Jurkat, Clone E6-1 (cell line): Measurements from ENCODE around the gene PLIN4.

Experiments used
- DNase-seq: peaks from one replicate; pipeline ENCODE4 v3.0.0-alpha.2; 2011; ENCODE audit warnings: low read depth, low spot score
- H3K4me3 ChIP-seq: 2 replicates; pipeline ENCODE4 v1.5.1; 2011; ENCODE audit warnings: mild to moderate bottlenecking, low read length, control low read depth, moderate library complexity

PLIN4 gene

GRCh38 chr19:4499318-4499717, 19.0 kb downstream of the PLIN4 start:
- DNase-seq, result no peak
- H3K4me3 ChIP-seq, result no peak overlapping the region

- H3K4me3 ChIP-seq, result no peak overlapping the region
- DNase-seq, result no peak
Observed at GRCh38 chr19:4498694-4499093, 19.6 kb downstream of the PLIN4 start.

GRCh38 chr19:4497770-4498389, 20.4 kb downstream of the PLIN4 start:
- H3K4me3 ChIP-seq, result no peak overlapping the region
- no peak for DNase-seq

GRCh38 chr19:4496304-4496703, 22.0 kb downstream of the PLIN4 start:
- DNase-seq, result no peak
- no peak overlapping the region for H3K4me3 ChIP-seq

GRCh38 chr19:4495471-4495870, 22.8 kb downstream of the PLIN4 start:
- DNase-seq, result no peak
- no peak overlapping the region for H3K4me3 ChIP-seq

GRCh38 chr19:4494691-4495064, 23.6 kb downstream of the PLIN4 start:
- DNase-seq, result no peak
- no peak overlapping the region for H3K4me3 ChIP-seq

- no peak overlapping the region for H3K4me3 ChIP-seq
- DNase-seq, result no peak
Observed at GRCh38 chr19:4493929-4494690, 24.2 kb downstream of the PLIN4 start.

GRCh38 chr19:4493104-4493928, 25.0 kb downstream of the PLIN4 start:
- H3K4me3 ChIP-seq, result no peak overlapping the region
- DNase-seq, result no peak

- DNase-seq, result no peak
- H3K4me3 ChIP-seq, result no peak overlapping the region
Observed at GRCh38 chr19:4492337-4493103, 25.8 kb downstream of the PLIN4 start.

- no peak overlapping the region for H3K4me3 ChIP-seq
- DNase-seq, result no peak
Observed at GRCh38 chr19:4491446-4491845, 26.8 kb downstream of the PLIN4 start.

GRCh38 chr19:4488496-4488895, 29.8 kb downstream of the PLIN4 start:
- H3K4me3 ChIP-seq, result no peak overlapping the region
- DNase-seq, result no peak

- no peak for DNase-seq
Observed at GRCh38 chr19:4487572-4487971, 30.7 kb downstream of the PLIN4 start.

GRCh38 chr19:4483385-4483784, 34.9 kb downstream of the PLIN4 start:
- H3K4me3 ChIP-seq, result no peak overlapping the region
- DNase-seq, result no peak

More at GRCh38 chr19:4487572-4487971, 30.7 kb downstream of the PLIN4 start:
- no peak overlapping the region for H3K4me3 ChIP-seq

GRCh38 chr19:4482721-4483364, 35.4 kb downstream of the PLIN4 start:
- DNase-seq, result no peak
- no peak overlapping the region for H3K4me3 ChIP-seq

GRCh38 chr19:4477034-4477801, 41.1 kb downstream of the PLIN4 start:
- H3K4me3 ChIP-seq, result no peak overlapping the region
- no peak for DNase-seq

- peak; percentile 70 for DNase-seq
- H3K4me3 ChIP-seq, result peak overlapping the region; percentile 75
Observed at GRCh38 chr19:4474514-4475022, 43.7 kb downstream of the PLIN4 start.

- DNase-seq, result no peak
- H3K4me3 ChIP-seq, result peak overlapping the region; percentile 75
Observed at GRCh38 chr19:4473763-4474513, 44.3 kb downstream of the PLIN4 start.
